Liver (tissue), 9 donors: ENCODE data around the gene BEST1. TPM values are rescaled to one million over a fixed set of nuclear protein-coding genes. Genes with fewer than 3 reads are reported as not detected.

Experiments used
- DNase-seq: peaks from one replicate; pipeline ENCODE4 v3.0.0-alpha.2; 2017; ENCODE audit warnings: low spot score
- H3K27ac ChIP-seq, 2 donors: one replicate each; pipeline ENCODE4 v1.7.0; 2013; ENCODE audit warnings: inconsistent platforms in 2 of 2, low read length in 2 of 2, control low read depth in 1 of 2, low read depth in 1 of 2, mild to moderate bottlenecking in 1 of 2
- H3K27me3 ChIP-seq, 4 donors: one replicate each; pipeline versions ENCODE4 v1.6.1 to v1.7.0; 2013; ENCODE audit warnings: low read length in 3 of 4, inconsistent platforms in 1 of 4, mild to moderate bottlenecking in 1 of 4, moderate library complexity in 1 of 4; ENCODE audit not compliant: control insufficient read depth in 4 of 4, insufficient read depth in 4 of 4
- H3K36me3 ChIP-seq, 4 donors: one replicate each; pipeline versions ENCODE4 v1.6.1 to v1.7.0; 2013; ENCODE audit warnings: low read length in 3 of 4, mild to moderate bottlenecking in 3 of 4, low read depth in 1 of 4, moderate library complexity in 1 of 4; ENCODE audit not compliant: control insufficient read depth in 4 of 4, insufficient read depth in 3 of 4
- H3K4me1 ChIP-seq, 4 donors: one replicate each; pipeline versions ENCODE4 v1.6.1 to v1.7.0; 2013; ENCODE audit warnings: low read length in 3 of 4, mild to moderate bottlenecking in 3 of 4, moderate library complexity in 1 of 4; ENCODE audit not compliant: control insufficient read depth in 4 of 4, insufficient read depth in 4 of 4
- H3K4me3 ChIP-seq, 3 donors: one replicate each; pipeline versions ENCODE4 v1.6.1 to v1.7.0; 2013; ENCODE audit warnings: low read length in 3 of 3, control low read depth in 1 of 3, low read depth in 1 of 3, mild to moderate bottlenecking in 1 of 3
- H3K9ac ChIP-seq, 2 donors: one replicate each; pipeline ENCODE4 v1.7.0; 2013; ENCODE audit warnings: low read length in 2 of 2, mild to moderate bottlenecking in 2 of 2, moderate library complexity in 2 of 2, control low read depth in 1 of 2, low read depth in 1 of 2
- H3K9me3 ChIP-seq, 4 donors: one replicate each; pipeline versions ENCODE4 v1.6.1 to v1.7.0; 2013; ENCODE audit warnings: low read length in 3 of 4; ENCODE audit not compliant: control insufficient read depth in 4 of 4
- FOXA2 ChIP-seq: IDR thresholded peaks from 2 replicates; pipeline ENCODE4 v1.6.1; 2016; ENCODE audit warnings: antibody characterized with exemption
- HNF4A ChIP-seq, 2 donors: conservative IDR thresholded peaks; 2 replicates each; pipeline ENCODE4 v1.6.1; 2016; ENCODE audit warnings: antibody characterized with exemption in 2 of 2, mild to moderate bottlenecking in 2 of 2
- HNF4G ChIP-seq: IDR thresholded peaks from 2 replicates; pipeline ENCODE4 v1.6.1; 2016; ENCODE audit warnings: antibody characterized with exemption
- JUND ChIP-seq, 2 donors: IDR thresholded peaks; 2 replicates each; pipeline ENCODE4 v1.6.1; 2016; ENCODE audit warnings: antibody characterized with exemption in 2 of 2
- NR2F2 ChIP-seq: IDR thresholded peaks from 2 replicates; pipeline ENCODE4 v1.6.1; 2016; ENCODE audit warnings: antibody characterized with exemption
- RAD21 ChIP-seq, 2 donors: IDR thresholded peaks; 2 replicates each; pipeline ENCODE4 v1.6.1; 2016; ENCODE audit warnings: antibody characterized with exemption in 2 of 2, mild to moderate bottlenecking in 2 of 2
- RXRA ChIP-seq, 2 donors: IDR thresholded peaks; 2 replicates each; pipeline ENCODE4 v1.6.1; 2017 to 2018; ENCODE audit warnings: antibody characterized with exemption in 2 of 2, mild to moderate bottlenecking in 1 of 2
- SP1 ChIP-seq: IDR thresholded peaks from 2 replicates; pipeline ENCODE4 v1.6.1; 2018; ENCODE audit warnings: antibody characterized with exemption, mild to moderate bottlenecking
- YY1 ChIP-seq: IDR thresholded peaks from 2 replicates; pipeline ENCODE4 v1.6.1; 2016; ENCODE audit warnings: antibody characterized with exemption, mild to moderate bottlenecking
- WGBS: extraction: QIAGEN DNeasy Blood & Tissue Kit; methylation state at CpG from one replicate; pipeline ENCODE4 v1.1.7; 2013; 5-methylcytosine and 5-hydroxymethylcytosine counted together
- polyA plus RNA-seq, 2 donors: library from polyadenylated mRNA; stranded (reverse) in 1 of 2; unstranded in 1 of 2; fragments of 200-250 nt in 1 of 2; fragments of >200 nt in 1 of 2; fragmentation: Nextera tagmentation in 1 of 2; extraction: Ambion mirVana in 1 of 2; gene quantifications; one replicate each; pipeline versions ENCODE4 v1.2.1 to v1.2.3, GENCODE V29; 2013 to 2015
- total RNA-seq, 2 donors: library from RNA; depleted of rRNA; stranded (reverse); fragments of >200 nt; gene quantifications; one replicate each; pipeline ENCODE4 v1.2.3, GENCODE V29; 2014
- TF ChIP-seq, protein P1 (sequence below): IDR thresholded peaks from 2 replicates; pipeline ENCODE4 v1.6.1; 2016; ENCODE audit warnings: antibody characterized with exemption
- TF ChIP-seq, protein P2 (sequence below): IDR thresholded peaks from 2 replicates; pipeline ENCODE4 v1.6.1; 2016; ENCODE audit warnings: antibody characterized with exemption
- TF ChIP-seq, protein P3 (sequence below): IDR thresholded peaks from 2 replicates; pipeline ENCODE4 v1.6.1; 2016; ENCODE audit warnings: antibody characterized with exemption
- TF ChIP-seq, protein P4 (sequence below): IDR thresholded peaks from 2 replicates; pipeline ENCODE4 v1.6.1; 2016; ENCODE audit warnings: antibody characterized with exemption, mild to moderate bottlenecking
- TF ChIP-seq, protein P5 (sequence below): fragments of 150-350 bp; IDR thresholded peaks from 2 replicates; pipeline ENCODE4 v1.5.1; 2017; ENCODE audit warnings: improper control_type of control experiment, low read depth, low read length; ENCODE audit not compliant: missing input control
- donor health status: healthy.
- donor health status: healthy.
- donor health status: healthy.
- donor health status: healthy.
- donor health status: healthy.

BEST1 gene
- total and polyA plus RNA-seq, 4 donors = 0.22 to 1.6 (median 1.1) TPM

DNA sequence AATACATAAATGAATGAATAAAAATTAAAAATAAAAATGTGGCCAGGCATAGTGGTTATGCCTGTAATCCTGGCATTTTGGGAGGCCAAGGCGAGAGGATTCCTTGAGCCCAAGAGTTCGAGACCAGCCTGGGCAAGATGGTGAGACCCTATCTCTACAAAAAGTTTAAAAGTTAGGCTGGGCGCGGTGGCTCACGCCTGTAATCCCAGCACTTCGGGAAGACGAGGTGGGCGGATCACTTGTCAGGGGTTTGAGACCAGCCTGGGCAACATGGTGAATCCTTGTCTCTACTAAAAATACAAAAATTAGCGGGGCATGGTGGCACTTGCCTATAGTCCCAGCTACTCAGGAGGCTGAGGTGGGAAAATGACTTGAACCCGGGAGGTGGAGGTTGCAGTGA is 9.7 kb upstream of the BEST1 start:
- no peak overlapping the region for H3K27ac ChIP-seq
- TF ChIP-seq SP1 = no peak
- TF ChIP-seq, protein P1, sequence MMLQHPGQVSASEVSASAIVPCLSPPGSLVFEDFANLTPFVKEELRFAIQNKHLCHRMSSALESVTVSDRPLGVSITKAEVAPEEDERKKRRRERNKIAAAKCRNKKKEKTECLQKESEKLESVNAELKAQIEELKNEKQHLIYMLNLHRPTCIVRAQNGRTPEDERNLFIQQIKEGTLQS = no peak
- no peak overlapping the region for H3K4me3 ChIP-seq
- H3K9ac ChIP-seq = no peak overlapping the region
- H3K27me3 ChIP-seq = no peaks in the 10 kb centered on the region
- WGBS = 95% methylated on average over 10 of the region's 10 CpGs
- no peaks in the 10 kb centered on the region for H3K4me1 ChIP-seq
- no peaks in the 10 kb centered on the region for H3K36me3 ChIP-seq
- H3K9me3 ChIP-seq = peaks cover 0 to 4% (median 0%) of the 10 kb centered on the region in 4 donors
- DNase-seq = no peak

DNA sequence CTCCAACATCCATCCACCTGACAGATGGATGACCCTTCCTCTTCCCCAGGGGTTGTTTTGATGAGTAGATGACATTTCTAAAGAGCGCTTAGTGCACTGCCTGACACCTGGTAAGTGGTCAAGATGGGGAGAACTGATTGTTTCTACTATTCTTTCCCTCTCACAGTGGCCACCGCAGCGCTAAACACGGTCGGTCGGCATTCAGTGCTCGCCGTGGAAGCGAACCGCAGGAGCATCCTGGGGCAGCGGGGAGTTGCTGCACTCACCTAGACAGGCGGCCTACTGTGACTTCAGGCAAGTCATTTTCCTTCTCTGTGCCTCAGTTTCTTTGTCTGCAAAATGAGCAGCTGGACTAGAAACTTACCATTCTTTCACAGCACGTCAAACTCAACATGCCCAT is 5.0 kb upstream of the BEST1 start:
- Histone ChIP-seq H3K4me1 (peaks cover 0 to 2% (median 0%) of the 10 kb centered on the region in 4 donors), H3K27me3 (no peaks in the 10 kb centered on the region), H3K27ac (no peak overlapping the region), H3K4me3 (no peak overlapping the region), H3K36me3 (no peaks in the 10 kb centered on the region), H3K9me3 (no peaks in the 10 kb centered on the region), H3K9ac (no peak overlapping the region)
- no peak for DNase-seq
- no peak for TF ChIP-seq NR2F2
- no peak for TF ChIP-seq HNF4G
- no peak for TF ChIP-seq SP1
- 91% methylated on average over 13 of the region's 13 CpGs for WGBS

DNA sequence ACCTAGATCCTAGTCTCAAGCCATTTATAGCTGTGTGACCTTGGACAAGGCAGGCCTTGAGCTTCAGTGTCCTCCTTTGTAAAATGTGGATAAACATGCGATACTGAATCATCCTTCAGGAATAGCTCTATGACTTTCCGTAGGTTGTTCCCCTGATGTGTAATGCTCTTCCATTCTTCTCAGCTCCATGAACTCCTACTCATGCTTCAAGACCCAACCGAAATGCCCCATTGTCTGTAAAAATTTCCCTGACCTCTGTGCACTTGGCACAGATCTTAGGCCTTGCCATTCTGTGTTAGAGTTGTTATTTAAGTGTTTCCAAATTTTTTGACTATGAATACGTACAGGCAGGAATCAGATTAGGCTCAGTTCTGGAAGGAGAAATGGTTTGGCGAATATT is 3.3 kb upstream of the BEST1 start:
- no peak for TF ChIP-seq YY1
- TF ChIP-seq, protein P2, sequence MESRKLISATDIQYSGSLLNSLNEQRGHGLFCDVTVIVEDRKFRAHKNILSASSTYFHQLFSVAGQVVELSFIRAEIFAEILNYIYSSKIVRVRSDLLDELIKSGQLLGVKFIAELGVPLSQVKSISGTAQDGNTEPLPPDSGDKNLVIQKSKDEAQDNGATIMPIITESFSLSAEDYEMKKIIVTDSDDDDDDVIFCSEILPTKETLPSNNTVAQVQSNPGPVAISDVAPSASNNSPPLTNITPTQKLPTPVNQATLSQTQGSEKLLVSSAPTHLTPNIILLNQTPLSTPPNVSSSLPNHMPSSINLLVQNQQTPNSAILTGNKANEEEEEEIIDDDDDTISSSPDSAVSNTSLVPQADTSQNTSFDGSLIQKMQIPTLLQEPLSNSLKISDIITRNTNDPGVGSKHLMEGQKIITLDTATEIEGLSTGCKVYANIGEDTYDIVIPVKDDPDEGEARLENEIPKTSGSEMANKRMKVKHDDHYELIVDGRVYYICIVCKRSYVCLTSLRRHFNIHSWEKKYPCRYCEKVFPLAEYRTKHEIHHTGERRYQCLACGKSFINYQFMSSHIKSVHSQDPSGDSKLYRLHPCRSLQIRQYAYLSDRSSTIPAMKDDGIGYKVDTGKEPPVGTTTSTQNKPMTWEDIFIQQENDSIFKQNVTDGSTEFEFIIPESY = no peak
- no peak for TF ChIP-seq SP1
- no peak for TF ChIP-seq RAD21 (IDR thresholded peaks at IDR 0.05)
- no peak for TF ChIP-seq HNF4G
- no peaks in the 10 kb centered on the region for H3K36me3 ChIP-seq
- H3K9me3 ChIP-seq = no peaks in the 10 kb centered on the region
- H3K9ac ChIP-seq = no peak overlapping the region
- no peaks in the 10 kb centered on the region for H3K27me3 ChIP-seq
- H3K4me3 ChIP-seq = no peak overlapping the region
- no peak overlapping the region for H3K27ac ChIP-seq
- peaks cover 0 to 2% (median 0%) of the 10 kb centered on the region in 4 donors for H3K4me1 ChIP-seq
- DNase-seq = no peak
- 95% methylated on average over 5 of the region's 5 CpGs for WGBS

DNA sequence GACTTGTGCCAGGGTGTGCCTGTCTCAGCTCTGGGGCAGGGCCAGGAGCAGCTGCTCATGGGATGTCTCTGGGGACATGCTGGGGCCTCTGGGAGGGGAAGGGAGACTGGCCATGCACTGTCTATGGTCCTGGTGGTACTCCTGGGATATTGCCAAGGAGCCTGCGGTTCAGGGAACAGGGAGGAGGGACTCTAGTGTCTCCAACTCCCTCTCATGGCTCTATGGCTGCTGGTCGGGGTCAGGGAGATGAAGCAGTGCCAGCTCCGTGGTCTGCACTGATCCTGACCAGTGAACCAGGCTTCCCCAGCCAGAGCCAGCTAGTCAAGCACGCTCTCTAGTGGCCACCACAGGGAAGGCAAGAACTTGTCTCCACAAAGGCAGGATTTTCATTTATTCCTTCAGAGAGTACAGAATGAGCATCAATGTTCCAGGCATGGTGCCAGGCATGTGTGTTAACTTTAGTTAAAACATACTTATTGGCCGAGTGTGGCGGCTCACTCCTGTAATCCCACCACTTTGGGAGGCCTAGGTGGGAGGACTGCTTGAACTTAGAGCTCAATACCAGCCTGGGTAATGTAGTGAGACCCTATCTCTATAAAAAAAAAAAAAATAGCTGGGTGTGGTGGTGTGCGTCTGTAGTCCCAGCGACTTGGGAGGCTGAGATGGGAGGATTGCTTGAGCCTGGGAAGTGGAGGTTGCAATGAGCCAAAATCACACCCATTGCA is 2.5 kb upstream of the BEST1 start:
- no peaks in the 10 kb centered on the region for H3K36me3 ChIP-seq
- no peak overlapping the region for H3K27ac ChIP-seq
- DNase-seq = peak; percentile 84
- no peaks in the 10 kb centered on the region for H3K9me3 ChIP-seq
- no peak overlapping the region for H3K4me3 ChIP-seq
- WGBS = 7% methylated on average over 8 of the region's 8 CpGs
- H3K4me1 ChIP-seq = peaks cover 0 to 2% (median 0%) of the 10 kb centered on the region in 4 donors
- no peaks in the 10 kb centered on the region for H3K27me3 ChIP-seq
- H3K9ac ChIP-seq = no peak overlapping the region
- TF ChIP-seq JUND (IDR thresholded peaks at IDR 0.05) (no peak), RAD21 (IDR thresholded peaks at IDR 0.05) (peak; percentile 98 to 99), HNF4A (conservative IDR thresholded peaks at IDR 0.05) (peak in 1 of 2 donors; percentile 15), FOXA2 (no peak), HNF4G (no peak), RXRA (IDR thresholded peaks at IDR 0.05) (peak in 1 of 2 donors; percentile 11)
- TF ChIP-seq, protein P3, sequence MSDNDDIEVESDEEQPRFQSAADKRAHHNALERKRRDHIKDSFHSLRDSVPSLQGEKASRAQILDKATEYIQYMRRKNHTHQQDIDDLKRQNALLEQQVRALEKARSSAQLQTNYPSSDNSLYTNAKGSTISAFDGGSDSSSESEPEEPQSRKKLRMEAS = no peak
- TF ChIP-seq, protein P4, sequence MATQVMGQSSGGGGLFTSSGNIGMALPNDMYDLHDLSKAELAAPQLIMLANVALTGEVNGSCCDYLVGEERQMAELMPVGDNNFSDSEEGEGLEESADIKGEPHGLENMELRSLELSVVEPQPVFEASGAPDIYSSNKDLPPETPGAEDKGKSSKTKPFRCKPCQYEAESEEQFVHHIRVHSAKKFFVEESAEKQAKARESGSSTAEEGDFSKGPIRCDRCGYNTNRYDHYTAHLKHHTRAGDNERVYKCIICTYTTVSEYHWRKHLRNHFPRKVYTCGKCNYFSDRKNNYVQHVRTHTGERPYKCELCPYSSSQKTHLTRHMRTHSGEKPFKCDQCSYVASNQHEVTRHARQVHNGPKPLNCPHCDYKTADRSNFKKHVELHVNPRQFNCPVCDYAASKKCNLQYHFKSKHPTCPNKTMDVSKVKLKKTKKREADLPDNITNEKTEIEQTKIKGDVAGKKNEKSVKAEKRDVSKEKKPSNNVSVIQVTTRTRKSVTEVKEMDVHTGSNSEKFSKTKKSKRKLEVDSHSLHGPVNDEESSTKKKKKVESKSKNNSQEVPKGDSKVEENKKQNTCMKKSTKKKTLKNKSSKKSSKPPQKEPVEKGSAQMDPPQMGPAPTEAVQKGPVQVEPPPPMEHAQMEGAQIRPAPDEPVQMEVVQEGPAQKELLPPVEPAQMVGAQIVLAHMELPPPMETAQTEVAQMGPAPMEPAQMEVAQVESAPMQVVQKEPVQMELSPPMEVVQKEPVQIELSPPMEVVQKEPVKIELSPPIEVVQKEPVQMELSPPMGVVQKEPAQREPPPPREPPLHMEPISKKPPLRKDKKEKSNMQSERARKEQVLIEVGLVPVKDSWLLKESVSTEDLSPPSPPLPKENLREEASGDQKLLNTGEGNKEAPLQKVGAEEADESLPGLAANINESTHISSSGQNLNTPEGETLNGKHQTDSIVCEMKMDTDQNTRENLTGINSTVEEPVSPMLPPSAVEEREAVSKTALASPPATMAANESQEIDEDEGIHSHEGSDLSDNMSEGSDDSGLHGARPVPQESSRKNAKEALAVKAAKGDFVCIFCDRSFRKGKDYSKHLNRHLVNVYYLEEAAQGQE = no peak
- TF ChIP-seq, protein P5, sequence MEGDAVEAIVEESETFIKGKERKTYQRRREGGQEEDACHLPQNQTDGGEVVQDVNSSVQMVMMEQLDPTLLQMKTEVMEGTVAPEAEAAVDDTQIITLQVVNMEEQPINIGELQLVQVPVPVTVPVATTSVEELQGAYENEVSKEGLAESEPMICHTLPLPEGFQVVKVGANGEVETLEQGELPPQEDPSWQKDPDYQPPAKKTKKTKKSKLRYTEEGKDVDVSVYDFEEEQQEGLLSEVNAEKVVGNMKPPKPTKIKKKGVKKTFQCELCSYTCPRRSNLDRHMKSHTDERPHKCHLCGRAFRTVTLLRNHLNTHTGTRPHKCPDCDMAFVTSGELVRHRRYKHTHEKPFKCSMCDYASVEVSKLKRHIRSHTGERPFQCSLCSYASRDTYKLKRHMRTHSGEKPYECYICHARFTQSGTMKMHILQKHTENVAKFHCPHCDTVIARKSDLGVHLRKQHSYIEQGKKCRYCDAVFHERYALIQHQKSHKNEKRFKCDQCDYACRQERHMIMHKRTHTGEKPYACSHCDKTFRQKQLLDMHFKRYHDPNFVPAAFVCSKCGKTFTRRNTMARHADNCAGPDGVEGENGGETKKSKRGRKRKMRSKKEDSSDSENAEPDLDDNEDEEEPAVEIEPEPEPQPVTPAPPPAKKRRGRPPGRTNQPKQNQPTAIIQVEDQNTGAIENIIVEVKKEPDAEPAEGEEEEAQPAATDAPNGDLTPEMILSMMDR = peak; percentile 96
